GM23338 (cell line): ENCODE measurements around the gene SEC63. TPM values are rescaled to one million over a fixed set of nuclear protein-coding genes. Genes with fewer than 3 reads are reported as not detected.
A peak's percentile ranks its signal among the peaks of the same experiment; 100 is the strongest.

ENCODE experiments used
- ATAC-seq: fragments of 200-7000 bp; cut with Tn5 transposase; 3 replicates; pipeline ENCODE4 v1.9.1; 2020
- DNase-seq: peaks from one replicate; pipeline ENCODE4 v3.0.0-alpha.2; 2015; ENCODE audit warnings: low spot score
- H2AFZ ChIP-seq: fragments of 200-600 bp; sonication (generic); 2 replicates; pipeline ENCODE4 v1.8.0; 2016; ENCODE audit warnings: antibody characterized with exemption, mild to moderate bottlenecking, moderate library complexity
- H3F3A ChIP-seq: fragments of 200-600 bp; sonication (generic); replicated peaks from 2 replicates; pipeline ENCODE4 v1.8.0; 2017; ENCODE audit warnings: antibody characterized with exemption, mixed run types, low read depth
- H3K27ac ChIP-seq: fragments of 200-600 bp; sonication (generic); 2 replicates; pipeline ENCODE4 v1.6.1; 2016; ENCODE audit warnings: low read depth
- H3K27me3 ChIP-seq: fragments of 200-600 bp; sonication (generic); 2 replicates; pipeline ENCODE4 v1.8.0; 2016; ENCODE audit warnings: mild to moderate bottlenecking, mixed run types, moderate library complexity; ENCODE audit not compliant: insufficient read depth
- H3K36me3 ChIP-seq: fragments of 200-600 bp; sonication (generic); 2 replicates; pipeline ENCODE4 v1.8.0; 2016; ENCODE audit warnings: mild to moderate bottlenecking; ENCODE audit not compliant: insufficient read depth
- H3K4me1 ChIP-seq: fragments of 200-600 bp; sonication (generic); 2 replicates; pipeline ENCODE4 v1.8.0; 2016; ENCODE audit warnings: mild to moderate bottlenecking, moderate library complexity; ENCODE audit not compliant: insufficient read depth
- H3K4me2 ChIP-seq: fragments of 200-600 bp; sonication (generic); 2 replicates; pipeline ENCODE4 v1.7.1; 2017; ENCODE audit warnings: mixed run types
- H3K4me3 ChIP-seq: fragments of 200-600 bp; sonication (generic); 2 replicates; pipeline ENCODE4 v1.6.1; 2016; ENCODE audit warnings: mixed run types
- H3K79me2 ChIP-seq: fragments of 200-600 bp; sonication (generic); replicated peaks from 2 replicates; pipeline ENCODE4 v1.8.0; 2017; ENCODE audit warnings: mild to moderate bottlenecking; ENCODE audit not compliant: insufficient read depth
- H3K9me2 ChIP-seq: fragments of 200-600 bp; sonication (generic); 2 replicates; pipeline ENCODE4 v1.8.0; 2017; ENCODE audit not compliant: insufficient read depth
- H4K20me1 ChIP-seq: fragments of 200-600 bp; sonication (generic); replicated peaks from 2 replicates; pipeline ENCODE4 v1.8.0; 2017; ENCODE audit warnings: mild to moderate bottlenecking; ENCODE audit not compliant: insufficient read depth
- H3K27ac Mint-ChIP-seq: 2 replicates; pipeline ENCODE4 v1.8.0; 2020; ENCODE audit warnings: inconsistent platforms, mild to moderate bottlenecking, moderate library complexity, mixed read lengths
- H3K27me3 Mint-ChIP-seq: 3 replicates; pipeline ENCODE4 v1.8.0; 2022; ENCODE audit warnings: low read depth, mild to moderate bottlenecking, moderate library complexity, mixed read lengths, inconsistent platforms; ENCODE audit not compliant: insufficient read depth, poor library complexity
- H3K36me3 Mint-ChIP-seq: 3 replicates; pipeline ENCODE4 v1.8.0; 2021; ENCODE audit warnings: low read depth, mild to moderate bottlenecking, inconsistent platforms, moderate library complexity, mixed read lengths
- H3K4me1 Mint-ChIP-seq: 3 replicates; pipeline ENCODE4 v1.8.0; 2020; ENCODE audit warnings: mild to moderate bottlenecking, inconsistent platforms, mixed read lengths
- H3K4me3 Mint-ChIP-seq: 3 replicates; pipeline ENCODE4 v1.8.0; 2021; ENCODE audit warnings: moderate library complexity, mild to moderate bottlenecking, inconsistent platforms, mixed read lengths
- H3K9me3 Mint-ChIP-seq: 3 replicates; pipeline ENCODE4 v1.8.0; 2020; ENCODE audit warnings: moderate library complexity, mild to moderate bottlenecking, inconsistent platforms, mixed read lengths
- CREB1 ChIP-seq: fragments of 250-450 bp; sonication (Bioruptor Pico); IDR thresholded peaks from 2 replicates; pipeline ENCODE4 v1.5.0; 2020; ENCODE audit warnings: low read depth, mild to moderate bottlenecking, moderate library complexity
- EZH2 ChIP-seq: fragments of 200-600 bp; sonication (generic); IDR thresholded peaks from one replicate; pipeline ENCODE4 v1.8.0; 2017; ENCODE audit warnings: antibody characterized with exemption, mild to moderate bottlenecking, low read depth; ENCODE audit not compliant: unreplicated experiment
- NANOG ChIP-seq: IDR thresholded peaks from 2 replicates; pipeline ENCODE4 v1.6.1; 2016; ENCODE audit warnings: antibody characterized with exemption, borderline replicate concordance
- POLR2AphosphoS5 ChIP-seq: IDR thresholded peaks from 2 replicates; pipeline ENCODE4 v1.6.1; 2016; ENCODE audit warnings: antibody characterized with exemption, low read depth
- STAT1 ChIP-seq: IDR thresholded peaks from one replicate; pipeline ENCODE4 v1.6.1; 2016; ENCODE audit warnings: antibody characterized with exemption; ENCODE audit not compliant: unreplicated experiment
- ZNF331 ChIP-seq: fragments of 250-450 bp; sonication (Bioruptor Pico); IDR thresholded peaks from 2 replicates; pipeline ENCODE4 v1.5.0; 2020; ENCODE audit warnings: low read depth, mild to moderate bottlenecking, moderate library complexity
- polyA plus RNA-seq: library from polyadenylated mRNA; unstranded; fragments of >200 nt; fragmentation: Nextera tagmentation; extraction: Ambion mirVana; gene quantifications from 2 replicates; pipeline ENCODE4 v1.2.1, GENCODE V29; 2016
- total RNA-seq: library from RNA; depleted of rRNA; stranded (reverse); fragments of >200 nt; shearing (Covaris generic); gene quantifications from 2 replicates; pipeline ENCODE4 v1.2.3, GENCODE V29; 2014
- TF ChIP-seq, protein P1 (sequence below): IDR thresholded peaks from 2 replicates; pipeline ENCODE4 v1.6.1; 2016; ENCODE audit warnings: antibody characterized with exemption
- TF ChIP-seq, protein P2 (sequence below), 2 experiments: fragments of 200-600 bp in 1 of 2; sonication (generic) in 1 of 2; conservative IDR thresholded peaks; 2 replicates each; pipeline versions ENCODE4 v1.5.1 to v1.6.1; 2016 to 2017; ENCODE audit warnings: antibody characterized with exemption in 2 of 2, low read depth in 2 of 2, mild to moderate bottlenecking in 2 of 2, moderate library complexity in 1 of 2
- TF ChIP-seq, protein P3 (sequence below): IDR thresholded peaks from one replicate; pipeline ENCODE4 v1.6.1; 2018; ENCODE audit warnings: antibody characterized with exemption; ENCODE audit not compliant: unreplicated experiment

Gene SEC63
- total and polyA plus RNA-seq, 2 experiments from 2014 or later = 48.2 to 124 TPM

DNA sequence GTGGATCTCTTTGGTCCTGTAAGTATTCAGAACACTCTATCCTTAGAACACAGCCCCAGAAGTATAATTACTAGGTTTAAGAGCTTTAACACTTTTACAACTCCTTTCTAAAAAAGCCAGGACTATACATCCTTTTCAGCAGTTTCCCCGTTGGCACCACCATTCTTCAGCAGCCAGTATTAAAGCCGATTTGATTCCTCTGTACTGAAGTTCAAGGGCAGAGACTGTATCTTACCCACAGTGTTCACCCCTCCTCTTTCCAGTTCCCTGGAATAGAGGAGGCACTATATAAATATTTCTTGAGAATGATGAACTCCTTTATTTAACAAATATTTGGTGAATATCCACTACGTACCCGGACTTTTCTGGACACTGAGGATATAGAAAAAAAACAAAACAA, 15.9 kb downstream of the SEC63 start:
- Mint-ChIP-seq H3K27me3 (no peaks in the 10 kb centered on the region), H3K27ac (no peak overlapping the region), H3K36me3 (peaks cover 32% of the 10 kb centered on the region), H3K4me1 (no peaks in the 10 kb centered on the region; the same call in 2 of the 3 replicates), H3K9me3 (peaks cover 13% of the 10 kb centered on the region; the same call in 2 of the 3 replicates), H3K4me3 (no peak overlapping the region)
- no peaks in the 10 kb centered on the region for H3K36me3 ChIP-seq
- no peak overlapping the region for H3K27ac ChIP-seq
- peaks cover 100% of the 10 kb centered on the region for H3K79me2 ChIP-seq
- no peaks in the 10 kb centered on the region for H3F3A ChIP-seq
- no peaks in the 10 kb centered on the region for H3K4me1 ChIP-seq
- TF ChIP-seq, protein P1, sequence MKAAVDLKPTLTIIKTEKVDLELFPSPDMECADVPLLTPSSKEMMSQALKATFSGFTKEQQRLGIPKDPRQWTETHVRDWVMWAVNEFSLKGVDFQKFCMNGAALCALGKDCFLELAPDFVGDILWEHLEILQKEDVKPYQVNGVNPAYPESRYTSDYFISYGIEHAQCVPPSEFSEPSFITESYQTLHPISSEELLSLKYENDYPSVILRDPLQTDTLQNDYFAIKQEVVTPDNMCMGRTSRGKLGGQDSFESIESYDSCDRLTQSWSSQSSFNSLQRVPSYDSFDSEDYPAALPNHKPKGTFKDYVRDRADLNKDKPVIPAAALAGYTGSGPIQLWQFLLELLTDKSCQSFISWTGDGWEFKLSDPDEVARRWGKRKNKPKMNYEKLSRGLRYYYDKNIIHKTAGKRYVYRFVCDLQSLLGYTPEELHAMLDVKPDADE = no peak
- no peak for TF ChIP-seq ZNF331 (CRISPR knock-in tag)
- TF ChIP-seq STAT1 = no peak
- TF ChIP-seq POLR2AphosphoS5 = no peak
- no peak for TF ChIP-seq EZH2
- TF ChIP-seq, protein P2, sequence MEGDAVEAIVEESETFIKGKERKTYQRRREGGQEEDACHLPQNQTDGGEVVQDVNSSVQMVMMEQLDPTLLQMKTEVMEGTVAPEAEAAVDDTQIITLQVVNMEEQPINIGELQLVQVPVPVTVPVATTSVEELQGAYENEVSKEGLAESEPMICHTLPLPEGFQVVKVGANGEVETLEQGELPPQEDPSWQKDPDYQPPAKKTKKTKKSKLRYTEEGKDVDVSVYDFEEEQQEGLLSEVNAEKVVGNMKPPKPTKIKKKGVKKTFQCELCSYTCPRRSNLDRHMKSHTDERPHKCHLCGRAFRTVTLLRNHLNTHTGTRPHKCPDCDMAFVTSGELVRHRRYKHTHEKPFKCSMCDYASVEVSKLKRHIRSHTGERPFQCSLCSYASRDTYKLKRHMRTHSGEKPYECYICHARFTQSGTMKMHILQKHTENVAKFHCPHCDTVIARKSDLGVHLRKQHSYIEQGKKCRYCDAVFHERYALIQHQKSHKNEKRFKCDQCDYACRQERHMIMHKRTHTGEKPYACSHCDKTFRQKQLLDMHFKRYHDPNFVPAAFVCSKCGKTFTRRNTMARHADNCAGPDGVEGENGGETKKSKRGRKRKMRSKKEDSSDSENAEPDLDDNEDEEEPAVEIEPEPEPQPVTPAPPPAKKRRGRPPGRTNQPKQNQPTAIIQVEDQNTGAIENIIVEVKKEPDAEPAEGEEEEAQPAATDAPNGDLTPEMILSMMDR (conservative IDR thresholded peaks at IDR 0.05; ENCODE audit: low read depth in 2 of 2) = no peak
- H3K27me3 ChIP-seq = no peaks in the 10 kb centered on the region
- peaks cover 63% of the 10 kb centered on the region for H4K20me1 ChIP-seq
- H3K9me2 ChIP-seq = no peaks in the 10 kb centered on the region
- no peak overlapping the region for H2AFZ ChIP-seq
- ATAC-seq (no peak), DNase-seq (no peak)
- H3K4me2 ChIP-seq = no peak overlapping the region
- no peak overlapping the region for H3K4me3 ChIP-seq

DNA sequence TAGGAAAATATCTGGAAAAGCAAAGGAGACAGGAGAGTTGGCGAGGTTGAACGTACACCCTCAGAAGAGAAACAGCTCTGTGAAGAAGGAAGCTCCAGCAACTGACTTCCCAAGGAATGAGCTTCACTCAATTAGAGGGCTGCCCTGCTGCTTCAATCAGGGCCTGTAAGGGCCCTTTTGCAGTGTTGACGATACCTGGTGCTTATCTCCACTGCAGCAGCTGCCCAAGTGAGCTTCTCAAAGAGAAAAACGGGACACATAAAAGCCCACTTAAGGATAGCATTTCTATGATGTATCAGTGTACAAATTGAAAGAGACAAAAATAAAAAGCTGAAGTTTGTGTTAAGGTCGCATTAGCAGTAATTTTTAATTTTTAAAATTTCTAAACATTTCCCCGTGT, 16.4 kb downstream of the SEC63 start:
- H3K27ac Mint-ChIP-seq = no peak overlapping the region; the same call in 1 of the 2 replicates
- Histone ChIP-seq H3F3A (no peaks in the 10 kb centered on the region), H3K4me2 (no peak overlapping the region), H3K4me3 (no peak overlapping the region), H3K9me2 (no peaks in the 10 kb centered on the region), H4K20me1 (peaks cover 58% of the 10 kb centered on the region), H3K36me3 (no peaks in the 10 kb centered on the region), H2AFZ (no peak overlapping the region), H3K27me3 (no peaks in the 10 kb centered on the region), H3K4me1 (no peaks in the 10 kb centered on the region), H3K79me2 (peaks cover 100% of the 10 kb centered on the region), H3K27ac (no peak overlapping the region; the same call in 1 of the 2 replicates)
- peaks cover 35% of the 10 kb centered on the region for H3K36me3 Mint-ChIP-seq
- no peak for DNase-seq
- peak; percentile 38; the same call in 2 of the 3 replicates for ATAC-seq
- no peak overlapping the region for H3K4me3 Mint-ChIP-seq
- no peaks in the 10 kb centered on the region; the same call in 2 of the 3 replicates for H3K4me1 Mint-ChIP-seq
- no peaks in the 10 kb centered on the region for H3K27me3 Mint-ChIP-seq
- peaks cover 16% of the 10 kb centered on the region; the same call in 2 of the 3 replicates for H3K9me3 Mint-ChIP-seq
- TF ChIP-seq STAT1 (no peak), CREB1 (CRISPR knock-in tag) (no peak), NANOG (no peak), POLR2AphosphoS5 (no peak)
- TF ChIP-seq, protein P3, sequence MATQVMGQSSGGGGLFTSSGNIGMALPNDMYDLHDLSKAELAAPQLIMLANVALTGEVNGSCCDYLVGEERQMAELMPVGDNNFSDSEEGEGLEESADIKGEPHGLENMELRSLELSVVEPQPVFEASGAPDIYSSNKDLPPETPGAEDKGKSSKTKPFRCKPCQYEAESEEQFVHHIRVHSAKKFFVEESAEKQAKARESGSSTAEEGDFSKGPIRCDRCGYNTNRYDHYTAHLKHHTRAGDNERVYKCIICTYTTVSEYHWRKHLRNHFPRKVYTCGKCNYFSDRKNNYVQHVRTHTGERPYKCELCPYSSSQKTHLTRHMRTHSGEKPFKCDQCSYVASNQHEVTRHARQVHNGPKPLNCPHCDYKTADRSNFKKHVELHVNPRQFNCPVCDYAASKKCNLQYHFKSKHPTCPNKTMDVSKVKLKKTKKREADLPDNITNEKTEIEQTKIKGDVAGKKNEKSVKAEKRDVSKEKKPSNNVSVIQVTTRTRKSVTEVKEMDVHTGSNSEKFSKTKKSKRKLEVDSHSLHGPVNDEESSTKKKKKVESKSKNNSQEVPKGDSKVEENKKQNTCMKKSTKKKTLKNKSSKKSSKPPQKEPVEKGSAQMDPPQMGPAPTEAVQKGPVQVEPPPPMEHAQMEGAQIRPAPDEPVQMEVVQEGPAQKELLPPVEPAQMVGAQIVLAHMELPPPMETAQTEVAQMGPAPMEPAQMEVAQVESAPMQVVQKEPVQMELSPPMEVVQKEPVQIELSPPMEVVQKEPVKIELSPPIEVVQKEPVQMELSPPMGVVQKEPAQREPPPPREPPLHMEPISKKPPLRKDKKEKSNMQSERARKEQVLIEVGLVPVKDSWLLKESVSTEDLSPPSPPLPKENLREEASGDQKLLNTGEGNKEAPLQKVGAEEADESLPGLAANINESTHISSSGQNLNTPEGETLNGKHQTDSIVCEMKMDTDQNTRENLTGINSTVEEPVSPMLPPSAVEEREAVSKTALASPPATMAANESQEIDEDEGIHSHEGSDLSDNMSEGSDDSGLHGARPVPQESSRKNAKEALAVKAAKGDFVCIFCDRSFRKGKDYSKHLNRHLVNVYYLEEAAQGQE = no peak
